HepG2 (cell line): ENCODE data around the gene MRPL28. TPM values are rescaled to one million over a fixed set of nuclear protein-coding genes. Genes with fewer than 3 reads are reported as not detected.

Experiments
- ETV5 ChIP-seq: IDR thresholded peaks from 2 replicates; pipeline ENCODE4 v1.6.1; 2018; ENCODE audit warnings: missing biosample characterization, missing genetic modification reagents, inconsistent platforms, borderline replicate concordance
- HBP1 ChIP-seq: IDR thresholded peaks from 2 replicates; pipeline ENCODE4 v1.6.1; 2016; ENCODE audit warnings: low read depth, control low read depth
- KDM5A ChIP-seq: fragments of 200-600 bp; sonication (generic); IDR thresholded peaks from 2 replicates; pipeline ENCODE4 v1.7.0; 2018; ENCODE audit warnings: antibody characterized with exemption, mild to moderate bottlenecking, low read length, borderline replicate concordance
- MXD3 ChIP-seq: IDR thresholded peaks from 2 replicates; pipeline ENCODE4 v1.6.1; 2016; ENCODE audit warnings: mild to moderate bottlenecking, missing biosample characterization, missing genetic modification reagents
- PHF8 ChIP-seq: sonication (generic); formaldehyde crosslinking; IDR thresholded peaks from 2 replicates; pipeline ENCODE4 v1.5.0; 2020; ENCODE audit warnings: missing genetic modification reagents
- RAD21 ChIP-seq: fragments of 450-650 bp; formaldehyde crosslinking; IDR thresholded peaks from 2 replicates; pipeline ENCODE4 v1.5.0; 2020; ENCODE audit warnings: mild to moderate bottlenecking
- SATB2 ChIP-seq: sonication (generic); formaldehyde crosslinking; IDR thresholded peaks from 2 replicates; pipeline ENCODE4 v1.5.0; 2020; ENCODE audit warnings: missing genetic modification reagents
- SKI ChIP-seq: fragments of 450-650 bp; IDR thresholded peaks from one replicate; pipeline ENCODE4 v1.6.1; 2018; ENCODE audit warnings: mild to moderate bottlenecking; ENCODE audit not compliant: partially characterized antibody
- TBX2 ChIP-seq: sonication (generic); formaldehyde crosslinking; IDR thresholded peaks from 2 replicates; pipeline ENCODE4 v1.5.0; 2020; ENCODE audit warnings: missing genetic modification reagents, mild to moderate bottlenecking, borderline replicate concordance
- TGIF2 ChIP-seq: IDR thresholded peaks from 2 replicates; pipeline ENCODE4 v1.6.1; 2016; ENCODE audit warnings: control low read depth, missing compliant biosample characterization
- ZBTB3 ChIP-seq: sonication (generic); formaldehyde crosslinking; IDR thresholded peaks from 2 replicates; pipeline ENCODE4 v1.4.0; 2020; ENCODE audit warnings: low read depth, mild to moderate bottlenecking, moderate library complexity, missing genetic modification reagents, borderline replicate concordance
- ZMAT3 ChIP-seq: sonication (generic); formaldehyde crosslinking; conservative IDR thresholded peaks from 2 replicates; pipeline ENCODE4 v1.7.0; 2021; ENCODE audit warnings: missing genetic modification reagents
- ZNF160 ChIP-seq: sonication (generic); formaldehyde crosslinking; IDR thresholded peaks from 2 replicates; pipeline ENCODE4 v1.8.0; 2022; ENCODE audit warnings: mild to moderate bottlenecking, inconsistent platforms, missing genetic modification reagents
- ZNF326 ChIP-seq: sonication (generic); formaldehyde crosslinking; IDR thresholded peaks from 2 replicates; pipeline ENCODE4 v1.4.0; 2020; ENCODE audit warnings: missing genetic modification reagents, borderline replicate concordance
- ZNF607 ChIP-seq: sonication (generic); formaldehyde crosslinking; IDR thresholded peaks from 2 replicates; pipeline ENCODE4 v1.5.1; 2020; ENCODE audit warnings: missing genetic modification reagents, mild to moderate bottlenecking, borderline replicate concordance
- polyA plus RNA-seq, 8 experiments: library from polyadenylated mRNA; depleted of rRNA in 3 of 8; stranded (reverse) in 7 of 8; unstranded in 1 of 8; fragments of >200 nt; fragmentation: Illumina TruSeq in 4 of 8; extraction: Trizol in 4 of 8; gene quantifications; 2 replicates each; pipeline versions ENCODE4 v1.2.1 to v1.2.3, GENCODE V29; 2011 to 2016; ENCODE audit warnings: low read depth in 4 of 8, missing spikeins in 1 of 8, mixed read lengths in 1 of 8; ENCODE audit not compliant: insufficient read depth in 1 of 8
- total RNA-seq, 5 experiments: library from RNA; depleted of rRNA; stranded (reverse); fragments of >200 nt; fragmentation: Illumina TruSeq; extraction: Trizol; gene quantifications; 2 replicates each; pipeline ENCODE4 v1.2.3, GENCODE V29; 2016; ENCODE audit warnings: low read depth in 1 of 5
- TF ChIP-seq, protein P1 (sequence below), 2 experiments: fragments of 450-650 bp in 1 of 2; sonication (generic) in 1 of 2; formaldehyde crosslinking in 1 of 2; IDR thresholded peaks; 2 replicates each; pipeline versions ENCODE4 v1.6.1 to v1.8.0; 2016 to 2022; ENCODE audit warnings: antibody characterized with exemption in 1 of 2, mild to moderate bottlenecking in 1 of 2, missing genetic modification reagents in 1 of 2

Gene MRPL28
- total and polyA plus RNA-seq, 2 of the 13 experiments (the other 11 are each of a cell fraction or from before 2014, with no cell fraction given): 114 to 135 TPM

GRCh38 chr16:352547-353403, 17.6 kb downstream of the MRPL28 start, which contains the start of gene AXIN1 (continued):
- TF ChIP-seq, protein P1, sequence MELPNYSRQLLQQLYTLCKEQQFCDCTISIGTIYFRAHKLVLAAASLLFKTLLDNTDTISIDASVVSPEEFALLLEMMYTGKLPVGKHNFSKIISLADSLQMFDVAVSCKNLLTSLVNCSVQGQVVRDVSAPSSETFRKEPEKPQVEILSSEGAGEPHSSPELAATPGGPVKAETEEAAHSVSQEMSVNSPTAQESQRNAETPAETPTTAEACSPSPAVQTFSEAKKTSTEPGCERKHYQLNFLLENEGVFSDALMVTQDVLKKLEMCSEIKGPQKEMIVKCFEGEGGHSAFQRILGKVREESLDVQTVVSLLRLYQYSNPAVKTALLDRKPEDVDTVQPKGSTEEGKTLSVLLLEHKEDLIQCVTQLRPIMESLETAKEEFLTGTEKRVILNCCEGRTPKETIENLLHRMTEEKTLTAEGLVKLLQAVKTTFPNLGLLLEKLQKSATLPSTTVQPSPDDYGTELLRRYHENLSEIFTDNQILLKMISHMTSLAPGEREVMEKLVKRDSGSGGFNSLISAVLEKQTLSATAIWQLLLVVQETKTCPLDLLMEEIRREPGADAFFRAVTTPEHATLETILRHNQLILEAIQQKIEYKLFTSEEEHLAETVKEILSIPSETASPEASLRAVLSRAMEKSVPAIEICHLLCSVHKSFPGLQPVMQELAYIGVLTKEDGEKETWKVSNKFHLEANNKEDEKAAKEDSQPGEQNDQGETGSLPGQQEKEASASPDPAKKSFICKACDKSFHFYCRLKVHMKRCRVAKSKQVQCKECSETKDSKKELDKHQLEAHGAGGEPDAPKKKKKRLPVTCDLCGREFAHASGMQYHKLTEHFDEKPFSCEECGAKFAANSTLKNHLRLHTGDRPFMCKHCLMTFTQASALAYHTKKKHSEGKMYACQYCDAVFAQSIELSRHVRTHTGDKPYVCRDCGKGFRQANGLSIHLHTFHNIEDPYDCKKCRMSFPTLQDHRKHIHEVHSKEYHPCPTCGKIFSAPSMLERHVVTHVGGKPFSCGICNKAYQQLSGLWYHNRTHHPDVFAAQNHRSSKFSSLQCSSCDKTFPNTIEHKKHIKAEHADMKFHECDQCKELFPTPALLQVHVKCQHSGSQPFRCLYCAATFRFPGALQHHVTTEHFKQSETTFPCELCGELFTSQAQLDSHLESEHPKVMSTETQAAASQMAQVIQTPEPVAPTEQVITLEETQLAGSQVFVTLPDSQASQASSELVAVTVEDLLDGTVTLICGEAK (IDR thresholded peaks at IDR 0.05): no peak
- TF ChIP-seq, protein P1 (CRISPR knock-in tag; IDR thresholded peaks at IDR 0.05): no peak; the same call in 1 of the 2 replicates
- TF ChIP-seq KDM5A: no peak
- no peak for TF ChIP-seq SKI
- peak; percentile 75 for TF ChIP-seq ZMAT3 (CRISPR knock-in tag)
- peak; percentile 79; the same call in 1 of the 2 replicates for TF ChIP-seq ETV5 (CRISPR knock-in tag)
- peak; percentile 74; the same call in 1 of the 2 replicates for TF ChIP-seq MXD3 (CRISPR knock-in tag)
- TF ChIP-seq ZNF160 (CRISPR knock-in tag): no peak
- peak; percentile 91; the same call in 1 of the 2 replicates for TF ChIP-seq TBX2 (CRISPR knock-in tag)
- no peak; the same call in 1 of the 2 replicates for TF ChIP-seq ZNF607 (CRISPR knock-in tag)
- no peak for TF ChIP-seq ZBTB3
- TF ChIP-seq SATB2 (CRISPR knock-in tag): no peak
- TF ChIP-seq RAD21 (CRISPR knock-in tag): peak; percentile 58
- no peak for TF ChIP-seq ZNF326
- peak; percentile 79 for TF ChIP-seq PHF8
- no peak for TF ChIP-seq TGIF2 (CRISPR knock-in tag)
- TF ChIP-seq HBP1 (CRISPR knock-in tag): 0 out of 2 replicates have a peak, but pooled peaks have one; percentile 23
